ENCODE measurements around the gene PRDX4. TPM values are rescaled to one million over a fixed set of nuclear protein-coding genes. Genes with fewer than 3 reads are reported as not detected.

PRDX4 gene
- total and polyA plus RNA-seq, 2 donors (not counting 1 experiment from before 2014, with no cell fraction given): 10.6 to 13.1 TPM

- Histone ChIP-seq H2AFZ (ENCODE audit: insufficient read depth, low read depth, low read length, poor library complexity, severe bottlenecking) (no peak overlapping the region), H3K4me1 (ENCODE audit: control insufficient read depth in 2 of 2, insufficient read depth in 2 of 2, low read length in 2 of 2) (no peaks in the 10 kb centered on the region), H3K36me3 (replicated peaks in 1 of 2; ENCODE audit: control extremely low read depth in 1 of 2, control insufficient read depth in 1 of 2, extremely low read depth in 1 of 2, insufficient read depth in 2 of 2, low read length in 1 of 2) (no peaks in the 10 kb centered on the region), H3K4me3 (ENCODE audit: control extremely low read depth in 1 of 5, extremely low read depth in 1 of 5, insufficient read depth in 1 of 5, low read depth in 2 of 5, low read length in 4 of 5) (no peak overlapping the region), H3K27me3 (replicated peaks in 1 of 4; ENCODE audit: control extremely low read depth in 1 of 4, control insufficient read depth in 3 of 4, insufficient read depth in 4 of 4, low read length in 3 of 4) (no peaks in the 10 kb centered on the region), H3K27ac (ENCODE audit: low read length in 2 of 2) (no peak overlapping the region), H3K9me3 (ENCODE audit: control extremely low read depth in 1 of 3, control insufficient read depth in 2 of 3, insufficient read depth in 1 of 3, low read length in 2 of 3) (no peaks in the 10 kb centered on the region), H4K20me1 (ENCODE audit: control insufficient read depth, insufficient read depth, low read length, poor library complexity, severe bottlenecking) (no peaks in the 10 kb centered on the region), H3K79me2 (ENCODE audit: control insufficient read depth, insufficient read depth, low read length) (no peaks in the 10 kb centered on the region), H3K4me2 (replicated peaks; ENCODE audit: low read depth, low read length, poor library complexity, severe bottlenecking) (no peak overlapping the region), H3K9ac (ENCODE audit: low read length) (no peak overlapping the region)
- H3K4me1 Mint-ChIP-seq: no peaks in the 10 kb centered on the region
- intact Hi-C loops (cut with micrococcal nuclease): no loop called here
- H3K9me3 Mint-ChIP-seq (ENCODE audit: insufficient read depth): no peaks in the 10 kb centered on the region
- ChIA-PET POLR2A (no interaction called here), CTCF (no interaction called here)
- DNase-seq: no peak
- no peak for ATAC-seq (ENCODE audit: low read depth)
- no peak for TF ChIP-seq EZH2 (IDR thresholded peaks at IDR 0.05; ENCODE audit: borderline replicate concordance, insufficient read depth, low read depth, low read length, poor library complexity, severe bottlenecking)
- TF ChIP-seq, protein P1, sequence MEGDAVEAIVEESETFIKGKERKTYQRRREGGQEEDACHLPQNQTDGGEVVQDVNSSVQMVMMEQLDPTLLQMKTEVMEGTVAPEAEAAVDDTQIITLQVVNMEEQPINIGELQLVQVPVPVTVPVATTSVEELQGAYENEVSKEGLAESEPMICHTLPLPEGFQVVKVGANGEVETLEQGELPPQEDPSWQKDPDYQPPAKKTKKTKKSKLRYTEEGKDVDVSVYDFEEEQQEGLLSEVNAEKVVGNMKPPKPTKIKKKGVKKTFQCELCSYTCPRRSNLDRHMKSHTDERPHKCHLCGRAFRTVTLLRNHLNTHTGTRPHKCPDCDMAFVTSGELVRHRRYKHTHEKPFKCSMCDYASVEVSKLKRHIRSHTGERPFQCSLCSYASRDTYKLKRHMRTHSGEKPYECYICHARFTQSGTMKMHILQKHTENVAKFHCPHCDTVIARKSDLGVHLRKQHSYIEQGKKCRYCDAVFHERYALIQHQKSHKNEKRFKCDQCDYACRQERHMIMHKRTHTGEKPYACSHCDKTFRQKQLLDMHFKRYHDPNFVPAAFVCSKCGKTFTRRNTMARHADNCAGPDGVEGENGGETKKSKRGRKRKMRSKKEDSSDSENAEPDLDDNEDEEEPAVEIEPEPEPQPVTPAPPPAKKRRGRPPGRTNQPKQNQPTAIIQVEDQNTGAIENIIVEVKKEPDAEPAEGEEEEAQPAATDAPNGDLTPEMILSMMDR (IDR thresholded peaks at IDR 0.05): no peak
- H3K27ac Mint-ChIP-seq: no peak overlapping the region
- no CpG with 5 or more reads among the region's 1 CpG for WGBS (ENCODE audit: insufficient coverage)
- H3K4me3 Mint-ChIP-seq: no peak overlapping the region
- H3K27me3 Mint-ChIP-seq: peaks cover 4% of the 10 kb centered on the region
Observed at GRCh38 chrX:23626651-23627050, 40.6 kb upstream of the PRDX4 start.

DNA sequence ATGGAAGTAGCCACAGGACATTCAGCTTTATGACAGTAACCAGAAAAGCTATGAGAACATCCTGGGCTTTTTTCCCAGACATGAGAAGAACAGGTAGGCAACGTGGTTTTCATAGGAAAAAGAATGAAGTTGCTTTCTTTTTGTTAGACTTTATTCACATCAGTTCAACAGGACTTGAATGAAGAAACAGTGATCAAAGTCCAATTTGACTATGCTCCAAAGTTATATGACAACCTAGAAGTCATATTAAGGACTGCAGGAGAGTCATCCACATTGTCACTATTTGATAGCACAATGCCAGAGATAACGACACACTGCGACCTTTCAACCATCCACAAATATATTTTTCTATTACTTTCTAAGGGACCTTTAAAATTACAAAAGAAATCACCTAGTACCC, 39.2 kb upstream of the PRDX4 start:
- TF ChIP-seq, protein P1 (IDR thresholded peaks at IDR 0.05): no peak
- TF ChIP-seq EZH2 (IDR thresholded peaks at IDR 0.05; ENCODE audit: borderline replicate concordance, insufficient read depth, low read depth, low read length, poor library complexity, severe bottlenecking): no peak
- no peaks in the 10 kb centered on the region for H3K79me2 ChIP-seq (ENCODE audit: control insufficient read depth, insufficient read depth, low read length)
- no peaks in the 10 kb centered on the region for H3K27me3 ChIP-seq (replicated peaks in 1 of 4; ENCODE audit: control extremely low read depth in 1 of 4, control insufficient read depth in 3 of 4, insufficient read depth in 4 of 4, low read length in 3 of 4)
- Mint-ChIP-seq H3K4me1 (no peaks in the 10 kb centered on the region), H3K27ac (no peak overlapping the region), H3K4me3 (no peak overlapping the region), H3K27me3 (peaks cover 4% of the 10 kb centered on the region), H3K9me3 (ENCODE audit: insufficient read depth) (no peaks in the 10 kb centered on the region)
- intact Hi-C loops (cut with micrococcal nuclease): no loop called here
- WGBS (ENCODE audit: insufficient coverage): no CpG with 5 or more reads among the region's 3 CpGs
- ChIA-PET CTCF (no interaction called here), POLR2A (no interaction called here)
- H3K27ac ChIP-seq (ENCODE audit: low read length in 2 of 2): no peak overlapping the region
- H4K20me1 ChIP-seq (ENCODE audit: control insufficient read depth, insufficient read depth, low read length, poor library complexity, severe bottlenecking): no peaks in the 10 kb centered on the region
- no peak overlapping the region for H2AFZ ChIP-seq (ENCODE audit: insufficient read depth, low read depth, low read length, poor library complexity, severe bottlenecking)
- H3K4me1 ChIP-seq (ENCODE audit: control insufficient read depth in 2 of 2, insufficient read depth in 2 of 2, low read length in 2 of 2): no peaks in the 10 kb centered on the region
- no peak overlapping the region for H3K9ac ChIP-seq (ENCODE audit: low read length)
- H3K4me3 ChIP-seq (ENCODE audit: control extremely low read depth in 1 of 5, extremely low read depth in 1 of 5, insufficient read depth in 1 of 5, low read depth in 2 of 5, low read length in 4 of 5): no peak overlapping the region
- ATAC-seq (ENCODE audit: low read depth) (no peak), DNase-seq (no peak)
- H3K9me3 ChIP-seq (ENCODE audit: control extremely low read depth in 1 of 3, control insufficient read depth in 2 of 3, insufficient read depth in 1 of 3, low read length in 2 of 3): no peaks in the 10 kb centered on the region
- no peak overlapping the region for H3K4me2 ChIP-seq (replicated peaks; ENCODE audit: low read depth, low read length, poor library complexity, severe bottlenecking)
- H3K36me3 ChIP-seq (replicated peaks in 1 of 2; ENCODE audit: control extremely low read depth in 1 of 2, control insufficient read depth in 1 of 2, extremely low read depth in 1 of 2, insufficient read depth in 2 of 2, low read length in 1 of 2): no peaks in the 10 kb centered on the region
